ENCODE data around the gene AXL.

Gene AXL

DNA sequence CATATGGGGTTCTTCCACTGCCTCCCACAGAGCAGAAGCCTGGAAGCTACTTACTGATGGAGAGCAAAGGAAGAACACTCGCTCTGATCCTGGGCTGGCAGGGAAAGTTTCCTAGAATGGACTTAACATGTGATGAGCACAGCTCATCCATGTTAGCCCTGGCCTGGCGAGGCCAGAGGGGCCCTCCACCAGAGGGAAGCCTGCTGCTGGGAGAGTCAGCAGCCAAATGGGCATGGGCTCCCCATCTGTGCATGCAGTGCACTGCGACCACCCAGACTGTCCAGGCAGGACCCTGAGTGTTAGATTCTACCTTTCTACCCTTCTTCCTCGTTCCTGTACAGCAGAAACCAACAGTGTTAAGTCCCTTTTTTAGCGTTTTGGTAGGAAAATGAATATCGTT, 54.1 kb downstream of the AXL start:
- H3K4me3 ChIP-seq (ENCODE audit: low read depth in 1 of 2, low read length in 2 of 2) = no peak overlapping the region
- TF ChIP-seq CTCF (IDR thresholded peaks at IDR 0.05; ENCODE audit: borderline replicate concordance, extremely low read depth, low read length, poor library complexity, severe bottlenecking) (no peak), EZH2 (IDR thresholded peaks at IDR 0.05; ENCODE audit: borderline replicate concordance, low read depth, low read length, severe bottlenecking) (no peak)
- H4K20me1 ChIP-seq (ENCODE audit: insufficient read depth, low read length) = peaks cover 56% of the 10 kb centered on the region
- peaks cover 2% of the 10 kb centered on the region; the same call in 1 of the 2 replicates for H3K4me1 ChIP-seq (ENCODE audit: insufficient read depth, low read length)
- H3K36me3 ChIP-seq (ENCODE audit: insufficient read depth, low read length) = peaks cover 97% of the 10 kb centered on the region
- ATAC-seq (ENCODE audit: insufficient read depth, low read depth) (no peak), DNase-seq (no peak)
- no peak overlapping the region for H2AFZ ChIP-seq (ENCODE audit: low read depth, low read length)
- H3K27ac ChIP-seq (ENCODE audit: low read length) = no peak overlapping the region
- H3K9me3 ChIP-seq (ENCODE audit: insufficient read depth, low read length, severe bottlenecking) = no peaks in the 10 kb centered on the region
- H3K9ac ChIP-seq (ENCODE audit: low read depth, low read length) = no peak overlapping the region
- H3K27me3 ChIP-seq (ENCODE audit: insufficient read depth, low read length, poor library complexity) = no peaks in the 10 kb centered on the region
- peaks cover 64% of the 10 kb centered on the region for H3K79me2 ChIP-seq (ENCODE audit: insufficient read depth, low read length)
- H3K4me2 ChIP-seq (ENCODE audit: insufficient read depth, low read length) = no peak overlapping the region

DNA sequence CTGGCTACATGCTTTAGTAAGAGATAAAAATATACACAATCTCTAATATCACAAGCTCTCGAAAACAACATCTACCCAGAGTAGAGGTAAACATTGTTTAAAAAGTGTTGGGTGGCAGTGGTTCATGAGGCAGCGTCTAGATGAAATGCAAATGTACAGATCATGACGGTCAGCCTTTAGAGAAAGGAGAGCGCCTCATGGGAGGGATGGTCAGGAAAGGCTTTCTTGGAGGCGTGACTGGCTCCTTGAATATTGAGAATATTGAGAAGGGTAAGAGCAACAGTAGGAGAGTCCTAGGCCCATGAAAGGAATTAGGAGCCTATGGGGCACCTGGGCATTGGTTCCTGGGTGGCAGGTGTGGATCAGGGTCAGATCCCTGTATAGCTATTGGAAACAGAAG, 55.8 kb downstream of the AXL start:
- H3K27me3 ChIP-seq (ENCODE audit: insufficient read depth, low read length, poor library complexity) = no peaks in the 10 kb centered on the region
- no peaks in the 10 kb centered on the region for H3K9me3 ChIP-seq (ENCODE audit: insufficient read depth, low read length, severe bottlenecking)
- peaks cover 97% of the 10 kb centered on the region for H3K36me3 ChIP-seq (ENCODE audit: insufficient read depth, low read length)
- H3K4me2 ChIP-seq (ENCODE audit: insufficient read depth, low read length) = no peak overlapping the region
- H3K79me2 ChIP-seq (ENCODE audit: insufficient read depth, low read length) = peaks cover 58% of the 10 kb centered on the region
- no peak overlapping the region for H3K4me3 ChIP-seq (ENCODE audit: low read depth in 1 of 2, low read length in 2 of 2)
- H2AFZ ChIP-seq (ENCODE audit: low read depth, low read length) = no peak overlapping the region
- peaks cover 54% of the 10 kb centered on the region for H4K20me1 ChIP-seq (ENCODE audit: insufficient read depth, low read length)
- no peak for TF ChIP-seq CTCF (IDR thresholded peaks at IDR 0.05; ENCODE audit: borderline replicate concordance, extremely low read depth, low read length, poor library complexity, severe bottlenecking)
- TF ChIP-seq EZH2 (IDR thresholded peaks at IDR 0.05; ENCODE audit: borderline replicate concordance, low read depth, low read length, severe bottlenecking) = no peak
- H3K27ac ChIP-seq (ENCODE audit: low read length) = no peak overlapping the region
- no peak overlapping the region for H3K9ac ChIP-seq (ENCODE audit: low read depth, low read length)
- DNase-seq = no peak
- no peaks in the 10 kb centered on the region for H3K4me1 ChIP-seq (ENCODE audit: insufficient read depth, low read length)
- no peak for ATAC-seq (ENCODE audit: insufficient read depth, low read depth)

GRCh38 chr19:41276231-41276630, 57.2 kb downstream of the AXL start:
- H3K9ac ChIP-seq (ENCODE audit: low read depth, low read length) = no peak overlapping the region
- no peaks in the 10 kb centered on the region for H3K9me3 ChIP-seq (ENCODE audit: insufficient read depth, low read length, severe bottlenecking)
- no peak overlapping the region for H3K4me2 ChIP-seq (ENCODE audit: insufficient read depth, low read length)
- H3K4me1 ChIP-seq (ENCODE audit: insufficient read depth, low read length) = no peaks in the 10 kb centered on the region
- H2AFZ ChIP-seq (ENCODE audit: low read depth, low read length) = no peak overlapping the region
- no peak for ATAC-seq (ENCODE audit: insufficient read depth, low read depth)
- peaks cover 49% of the 10 kb centered on the region for H3K79me2 ChIP-seq (ENCODE audit: insufficient read depth, low read length)
- no peaks in the 10 kb centered on the region for H3K27me3 ChIP-seq (ENCODE audit: insufficient read depth, low read length, poor library complexity)
- no peak for DNase-seq
- H3K4me3 ChIP-seq (ENCODE audit: low read depth in 1 of 2, low read length in 2 of 2) = no peak overlapping the region
- TF ChIP-seq EZH2 (IDR thresholded peaks at IDR 0.05; ENCODE audit: borderline replicate concordance, low read depth, low read length, severe bottlenecking) = no peak
- peaks cover 99% of the 10 kb centered on the region for H3K36me3 ChIP-seq (ENCODE audit: insufficient read depth, low read length)
- H4K20me1 ChIP-seq (ENCODE audit: insufficient read depth, low read length) = peaks cover 52% of the 10 kb centered on the region
- H3K27ac ChIP-seq (ENCODE audit: low read length) = no peak overlapping the region

DNA sequence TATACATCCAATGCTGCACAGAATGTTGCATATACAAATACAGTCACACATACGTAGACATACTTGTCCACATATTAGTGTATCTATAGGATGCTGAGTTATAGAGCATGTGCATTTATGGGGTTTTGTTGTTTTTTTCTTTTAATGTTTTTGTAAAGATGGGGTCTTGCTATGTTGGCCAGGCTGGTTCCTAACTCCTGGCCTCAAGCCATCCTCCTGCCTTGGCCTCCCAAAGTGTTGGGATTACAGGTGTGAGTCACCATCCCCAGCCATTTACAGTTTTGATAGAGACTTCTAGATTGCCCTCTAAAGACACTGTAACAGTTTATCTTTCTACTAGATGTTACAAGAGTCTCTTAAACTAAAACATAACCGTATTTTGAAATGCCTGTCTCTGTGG, 59.5 kb downstream of the AXL start:
- Histone ChIP-seq H3K9me3 (ENCODE audit: insufficient read depth, low read length, severe bottlenecking) (no peaks in the 10 kb centered on the region), H3K4me2 (ENCODE audit: insufficient read depth, low read length) (no peak overlapping the region), H3K36me3 (ENCODE audit: insufficient read depth, low read length) (peaks cover 96% of the 10 kb centered on the region), H2AFZ (ENCODE audit: low read depth, low read length) (no peak overlapping the region), H3K4me3 (ENCODE audit: low read depth in 1 of 2, low read length in 2 of 2) (no peak overlapping the region), H3K4me1 (ENCODE audit: insufficient read depth, low read length) (no peaks in the 10 kb centered on the region), H3K79me2 (ENCODE audit: insufficient read depth, low read length) (peaks cover 34% of the 10 kb centered on the region), H4K20me1 (ENCODE audit: insufficient read depth, low read length) (peaks cover 36% of the 10 kb centered on the region), H3K9ac (ENCODE audit: low read depth, low read length) (no peak overlapping the region), H3K27me3 (ENCODE audit: insufficient read depth, low read length, poor library complexity) (no peaks in the 10 kb centered on the region), H3K27ac (ENCODE audit: low read length) (no peak overlapping the region)
- ATAC-seq (ENCODE audit: insufficient read depth, low read depth) (no peak), DNase-seq (no peak)
- no peak for TF ChIP-seq CTCF (IDR thresholded peaks at IDR 0.05; ENCODE audit: borderline replicate concordance, extremely low read depth, low read length, poor library complexity, severe bottlenecking)
- TF ChIP-seq EZH2 (IDR thresholded peaks at IDR 0.05; ENCODE audit: borderline replicate concordance, low read depth, low read length, severe bottlenecking) = no peak
